Trophoblast cell (in vitro differentiated cells and primary cell): ENCODE measurements around the gene ANKAR.

Source experiments
- DNase-seq, 2 donors: peaks; one replicate each; pipeline ENCODE4 v3.0.0-alpha.2; 2016
- H2AFZ ChIP-seq: 2 replicates; pipeline ENCODE4 v1.6.1; 2013; ENCODE audit warnings: low read length, moderate library complexity, mild to moderate bottlenecking; ENCODE audit not compliant: insufficient read depth, poor library complexity
- H2AK5ac ChIP-seq: 2 replicates; pipeline ENCODE4 v1.6.1; 2013; ENCODE audit warnings: mild to moderate bottlenecking, low read length
- H2BK120ac ChIP-seq: 2 replicates; pipeline ENCODE4 v1.6.1; 2013; ENCODE audit warnings: low read length, mild to moderate bottlenecking, moderate library complexity; ENCODE audit not compliant: insufficient read depth, poor library complexity
- H2BK12ac ChIP-seq: 2 replicates; pipeline ENCODE4 v1.6.1; 2013; ENCODE audit warnings: mild to moderate bottlenecking, low read length, moderate library complexity
- H2BK5ac ChIP-seq: 2 replicates; pipeline ENCODE4 v1.6.1; 2013; ENCODE audit warnings: low read length, low read depth, moderate library complexity, mild to moderate bottlenecking; ENCODE audit not compliant: poor library complexity
- H3K14ac ChIP-seq: 2 replicates; pipeline ENCODE4 v1.6.1; 2013; ENCODE audit warnings: mild to moderate bottlenecking, low read length
- H3K18ac ChIP-seq: 2 replicates; pipeline ENCODE4 v1.6.1; 2013; ENCODE audit warnings: mild to moderate bottlenecking, low read length
- H3K23ac ChIP-seq: 2 replicates; pipeline ENCODE4 v1.6.1; 2013; ENCODE audit warnings: low read length
- H3K27ac ChIP-seq: 2 replicates; pipeline ENCODE4 v1.5.1; 2013; ENCODE audit warnings: low read depth, mild to moderate bottlenecking, inconsistent platforms, low read length, moderate library complexity
- H3K27me3 ChIP-seq: 2 replicates; pipeline ENCODE4 v1.6.1; 2013; ENCODE audit warnings: inconsistent platforms, mild to moderate bottlenecking, low read length, moderate library complexity; ENCODE audit not compliant: insufficient read depth
- H3K36me3 ChIP-seq, 2 experiments: 1 replicate in 1 of 2; 2 replicates in 1 of 2; pipeline ENCODE4 v1.6.1; 2013; ENCODE audit warnings: low read length in 2 of 2, mild to moderate bottlenecking in 2 of 2, moderate library complexity in 1 of 2; ENCODE audit not compliant: insufficient read depth in 2 of 2, control insufficient read depth in 1 of 2
- H3K4ac ChIP-seq: 2 replicates; pipeline ENCODE4 v1.6.1; 2013; ENCODE audit warnings: low read depth, mild to moderate bottlenecking, low read length, moderate library complexity
- H3K4me1 ChIP-seq, 2 experiments: 1 replicate in 1 of 2; 2 replicates in 1 of 2; pipeline ENCODE4 v1.6.1; 2013; ENCODE audit warnings: low read length in 2 of 2, mild to moderate bottlenecking in 2 of 2, moderate library complexity in 1 of 2; ENCODE audit not compliant: insufficient read depth in 2 of 2, control insufficient read depth in 1 of 2
- H3K4me2 ChIP-seq: 2 replicates; pipeline ENCODE4 v1.6.1; 2013; ENCODE audit warnings: inconsistent platforms, mild to moderate bottlenecking, low read length, moderate library complexity
- H3K4me3 ChIP-seq: 2 replicates; pipeline ENCODE4 v1.5.1; 2013; ENCODE audit warnings: mild to moderate bottlenecking, low read depth, low read length, inconsistent platforms
- H3K79me1 ChIP-seq: one replicate; pipeline ENCODE4 v1.6.1; 2013; ENCODE audit warnings: low read length
- H3K79me2 ChIP-seq: 2 replicates; pipeline ENCODE4 v1.6.1; 2013; ENCODE audit warnings: low read length, mild to moderate bottlenecking; ENCODE audit not compliant: control insufficient read depth, insufficient read depth, poor library complexity
- H3K9ac ChIP-seq: 2 replicates; pipeline ENCODE4 v1.6.1; 2013; ENCODE audit warnings: mild to moderate bottlenecking, low read length
- H3K9me3 ChIP-seq: 2 replicates; pipeline ENCODE4 v1.6.1; 2013; ENCODE audit warnings: low read depth, mild to moderate bottlenecking, control low read depth, inconsistent platforms, low read length; ENCODE audit not compliant: insufficient read depth
- H4K12ac ChIP-seq: 2 replicates; pipeline ENCODE4 v1.6.1; 2013; ENCODE audit warnings: low read depth, mild to moderate bottlenecking, low read length, moderate library complexity
- H4K8ac ChIP-seq: 2 replicates; pipeline ENCODE4 v1.6.1; 2013; ENCODE audit warnings: low read depth, mild to moderate bottlenecking, low read length, moderate library complexity
- H4K91ac ChIP-seq: one replicate; pipeline ENCODE4 v1.6.1; 2013; ENCODE audit warnings: low read depth, mild to moderate bottlenecking, low read length, moderate library complexity
- WGBS: extraction: QIAGEN DNeasy Blood & Tissue Kit; methylation state at CpG from one replicate; pipeline ENCODE4 v1.1.7; 2013; ENCODE audit warnings: missing lambda C conversion rate; ENCODE audit not compliant: insufficient read length, insufficient coverage; ENCODE audit errors: extremely low coverage; 5-methylcytosine and 5-hydroxymethylcytosine counted together

Gene ANKAR

GRCh38 chr2:189654641-189655040 is 19.8 kb upstream of the ANKAR start:
- no peak overlapping the region for H3K4ac ChIP-seq
- no peak overlapping the region for H2BK5ac ChIP-seq
- no peak overlapping the region for H2AK5ac ChIP-seq
- H4K8ac ChIP-seq, result no peak overlapping the region
- H3K23ac ChIP-seq, result no peak overlapping the region
- no peaks in the 10 kb centered on the region for H3K79me1 ChIP-seq
- no peak overlapping the region for H4K12ac ChIP-seq
- no peak overlapping the region for H2BK120ac ChIP-seq
- no peak overlapping the region for H3K14ac ChIP-seq
- H3K9ac ChIP-seq, result no peak overlapping the region
- H3K27me3 ChIP-seq, result no peaks in the 10 kb centered on the region
- no peak overlapping the region for H2AFZ ChIP-seq
- no peak overlapping the region for H3K4me2 ChIP-seq
- H3K79me2 ChIP-seq, result no peaks in the 10 kb centered on the region
- no peak overlapping the region for H3K27ac ChIP-seq
- H3K9me3 ChIP-seq, result peaks cover 2% of the 10 kb centered on the region
- no peak overlapping the region for H2BK12ac ChIP-seq
- H3K4me1 ChIP-seq, result peaks cover 0 to 5% of the 10 kb centered on the region in 2 experiments
- WGBS, result no CpG with 5 or more reads among the region's 3 CpGs
- H3K4me3 ChIP-seq, result no peak overlapping the region
- DNase-seq, result no peak
- no peaks in the 10 kb centered on the region for H3K36me3 ChIP-seq
- no peak overlapping the region for H4K91ac ChIP-seq
- no peak overlapping the region for H3K18ac ChIP-seq

- H3K79me2 ChIP-seq, result peaks cover 9% of the 10 kb centered on the region
- no peak overlapping the region for H3K14ac ChIP-seq
- no peak for DNase-seq
- no peaks in the 10 kb centered on the region for H3K27me3 ChIP-seq
- no peak overlapping the region for H3K4me3 ChIP-seq
- H3K9me3 ChIP-seq, result peaks cover 2% of the 10 kb centered on the region
- WGBS, result no CpG with 5 or more reads among the region's 5 CpGs
- H4K12ac ChIP-seq, result no peak overlapping the region
- H2BK12ac ChIP-seq, result no peak overlapping the region
- no peak overlapping the region for H2AK5ac ChIP-seq
- no peak overlapping the region for H4K91ac ChIP-seq
- H3K79me1 ChIP-seq, result peaks cover 3% of the 10 kb centered on the region
- H3K18ac ChIP-seq, result no peak overlapping the region
- H3K4me1 ChIP-seq, result peaks cover 2 to 5% of the 10 kb centered on the region in 2 experiments
- no peak overlapping the region for H3K4me2 ChIP-seq
- H3K27ac ChIP-seq, result no peak overlapping the region
- no peaks in the 10 kb centered on the region for H3K36me3 ChIP-seq
- H2AFZ ChIP-seq, result no peak overlapping the region
- H3K23ac ChIP-seq, result no peak overlapping the region
- no peak overlapping the region for H3K9ac ChIP-seq
- H4K8ac ChIP-seq, result no peak overlapping the region
- H2BK5ac ChIP-seq, result no peak overlapping the region
- H2BK120ac ChIP-seq, result no peak overlapping the region
- no peak overlapping the region for H3K4ac ChIP-seq
Measured at GRCh38 chr2:189657867-189658266, 16.6 kb upstream of the ANKAR start.

GRCh38 chr2:189658306-189659212 is 15.9 kb upstream of the ANKAR start:
- Histone ChIP-seq H3K4me3 (no peak overlapping the region), H2AK5ac (peak overlapping the region; percentile 21), H3K79me1 (peaks cover 3% of the 10 kb centered on the region), H2BK120ac (no peak overlapping the region), H3K9me3 (no peaks in the 10 kb centered on the region), H3K18ac (no peak overlapping the region), H2BK12ac (peak overlapping the region; percentile 40), H3K36me3 (no peaks in the 10 kb centered on the region), H3K9ac (no peak overlapping the region), H4K91ac (no peak overlapping the region), H3K14ac (no peak overlapping the region), H3K79me2 (peaks cover 9% of the 10 kb centered on the region), H3K4me2 (no peak overlapping the region), H3K27me3 (no peaks in the 10 kb centered on the region), H2AFZ (no peak overlapping the region), H3K4ac (no peak overlapping the region), H3K23ac (no peak overlapping the region), H3K4me1 (peaks cover 2 to 5% of the 10 kb centered on the region in 2 experiments), H3K27ac (no peak overlapping the region), H4K8ac (no peak overlapping the region), H4K12ac (no peak overlapping the region), H2BK5ac (no peak overlapping the region)
- no CpG with 5 or more reads among the region's 7 CpGs for WGBS
- no peak for DNase-seq

GRCh38 chr2:189659734-189660133 is 14.7 kb upstream of the ANKAR start:
- H3K79me2 ChIP-seq, result peaks cover 9% of the 10 kb centered on the region
- H4K12ac ChIP-seq, result no peak overlapping the region
- H3K9me3 ChIP-seq, result no peaks in the 10 kb centered on the region
- H4K91ac ChIP-seq, result no peak overlapping the region
- DNase-seq, result no peak
- no CpG with 5 or more reads among the region's 2 CpGs for WGBS
- H3K23ac ChIP-seq, result no peak overlapping the region
- no peak overlapping the region for H3K18ac ChIP-seq
- H3K9ac ChIP-seq, result no peak overlapping the region
- peaks cover 3% of the 10 kb centered on the region for H3K79me1 ChIP-seq
- H3K4me1 ChIP-seq, result peaks cover 2 to 5% of the 10 kb centered on the region in 2 experiments
- H2AFZ ChIP-seq, result no peak overlapping the region
- no peak overlapping the region for H2BK120ac ChIP-seq
- H3K27me3 ChIP-seq, result no peaks in the 10 kb centered on the region
- no peak overlapping the region for H2AK5ac ChIP-seq
- H4K8ac ChIP-seq, result no peak overlapping the region
- no peak overlapping the region for H3K4me3 ChIP-seq
- no peak overlapping the region for H3K4ac ChIP-seq
- H3K4me2 ChIP-seq, result no peak overlapping the region
- no peak overlapping the region for H2BK5ac ChIP-seq
- no peak overlapping the region for H2BK12ac ChIP-seq
- no peak overlapping the region for H3K14ac ChIP-seq
- H3K36me3 ChIP-seq, result no peaks in the 10 kb centered on the region
- no peak overlapping the region for H3K27ac ChIP-seq
